GM23338 (cell line): ENCODE data around the gene FBLN1. TPM values are rescaled to one million over a fixed set of nuclear protein-coding genes. Genes with fewer than 3 reads are reported as not detected.

Source experiments
- ATAC-seq: fragments of 200-7000 bp; cut with Tn5 transposase; 3 replicates; pipeline ENCODE4 v1.9.1; 2020
- DNase-seq: peaks from one replicate; pipeline ENCODE4 v3.0.0-alpha.2; 2015; ENCODE audit warnings: low spot score
- H2AFZ ChIP-seq: fragments of 200-600 bp; sonication (generic); 2 replicates; pipeline ENCODE4 v1.8.0; 2016; ENCODE audit warnings: antibody characterized with exemption, mild to moderate bottlenecking, moderate library complexity
- H3F3A ChIP-seq: fragments of 200-600 bp; sonication (generic); replicated peaks from 2 replicates; pipeline ENCODE4 v1.8.0; 2017; ENCODE audit warnings: antibody characterized with exemption, mixed run types, low read depth
- H3K27ac ChIP-seq: fragments of 200-600 bp; sonication (generic); 2 replicates; pipeline ENCODE4 v1.6.1; 2016; ENCODE audit warnings: low read depth
- H3K27me3 ChIP-seq: fragments of 200-600 bp; sonication (generic); 2 replicates; pipeline ENCODE4 v1.8.0; 2016; ENCODE audit warnings: mild to moderate bottlenecking, mixed run types, moderate library complexity; ENCODE audit not compliant: insufficient read depth
- H3K36me3 ChIP-seq: fragments of 200-600 bp; sonication (generic); 2 replicates; pipeline ENCODE4 v1.8.0; 2016; ENCODE audit warnings: mild to moderate bottlenecking; ENCODE audit not compliant: insufficient read depth
- H3K4me1 ChIP-seq: fragments of 200-600 bp; sonication (generic); 2 replicates; pipeline ENCODE4 v1.8.0; 2016; ENCODE audit warnings: mild to moderate bottlenecking, moderate library complexity; ENCODE audit not compliant: insufficient read depth
- H3K4me2 ChIP-seq: fragments of 200-600 bp; sonication (generic); 2 replicates; pipeline ENCODE4 v1.7.1; 2017; ENCODE audit warnings: mixed run types
- H3K4me3 ChIP-seq: fragments of 200-600 bp; sonication (generic); 2 replicates; pipeline ENCODE4 v1.6.1; 2016; ENCODE audit warnings: mixed run types
- H3K79me2 ChIP-seq: fragments of 200-600 bp; sonication (generic); replicated peaks from 2 replicates; pipeline ENCODE4 v1.8.0; 2017; ENCODE audit warnings: mild to moderate bottlenecking; ENCODE audit not compliant: insufficient read depth
- H3K9me2 ChIP-seq: fragments of 200-600 bp; sonication (generic); 2 replicates; pipeline ENCODE4 v1.8.0; 2017; ENCODE audit not compliant: insufficient read depth
- H4K20me1 ChIP-seq: fragments of 200-600 bp; sonication (generic); replicated peaks from 2 replicates; pipeline ENCODE4 v1.8.0; 2017; ENCODE audit warnings: mild to moderate bottlenecking; ENCODE audit not compliant: insufficient read depth
- H3K27ac Mint-ChIP-seq: 2 replicates; pipeline ENCODE4 v1.8.0; 2020; ENCODE audit warnings: inconsistent platforms, mild to moderate bottlenecking, moderate library complexity, mixed read lengths
- H3K27me3 Mint-ChIP-seq: 3 replicates; pipeline ENCODE4 v1.8.0; 2022; ENCODE audit warnings: low read depth, mild to moderate bottlenecking, moderate library complexity, mixed read lengths, inconsistent platforms; ENCODE audit not compliant: insufficient read depth, poor library complexity
- H3K36me3 Mint-ChIP-seq: 3 replicates; pipeline ENCODE4 v1.8.0; 2021; ENCODE audit warnings: low read depth, mild to moderate bottlenecking, inconsistent platforms, moderate library complexity, mixed read lengths
- H3K4me1 Mint-ChIP-seq: 3 replicates; pipeline ENCODE4 v1.8.0; 2020; ENCODE audit warnings: mild to moderate bottlenecking, inconsistent platforms, mixed read lengths
- H3K4me3 Mint-ChIP-seq: 3 replicates; pipeline ENCODE4 v1.8.0; 2021; ENCODE audit warnings: moderate library complexity, mild to moderate bottlenecking, inconsistent platforms, mixed read lengths
- H3K9me3 Mint-ChIP-seq: 3 replicates; pipeline ENCODE4 v1.8.0; 2020; ENCODE audit warnings: moderate library complexity, mild to moderate bottlenecking, inconsistent platforms, mixed read lengths
- CTCF ChIP-seq, 2 experiments: fragments of 200-600 bp in 1 of 2; sonication (generic) in 1 of 2; conservative IDR thresholded peaks; 2 replicates each; pipeline versions ENCODE4 v1.5.1 to v1.6.1; 2016 to 2017; ENCODE audit warnings: antibody characterized with exemption in 2 of 2, low read depth in 2 of 2, mild to moderate bottlenecking in 2 of 2, moderate library complexity in 1 of 2
- EZH2 ChIP-seq: fragments of 200-600 bp; sonication (generic); IDR thresholded peaks from one replicate; pipeline ENCODE4 v1.8.0; 2017; ENCODE audit warnings: antibody characterized with exemption, mild to moderate bottlenecking, low read depth; ENCODE audit not compliant: unreplicated experiment
- JUNB ChIP-seq: IDR thresholded peaks from one replicate; pipeline ENCODE4 v1.6.1; 2016; ENCODE audit warnings: antibody characterized with exemption; ENCODE audit not compliant: unreplicated experiment
- NANOG ChIP-seq: IDR thresholded peaks from 2 replicates; pipeline ENCODE4 v1.6.1; 2016; ENCODE audit warnings: antibody characterized with exemption, borderline replicate concordance
- POLR2AphosphoS5 ChIP-seq: IDR thresholded peaks from 2 replicates; pipeline ENCODE4 v1.6.1; 2016; ENCODE audit warnings: antibody characterized with exemption, low read depth
- REST ChIP-seq: IDR thresholded peaks from one replicate; pipeline ENCODE4 v1.6.1; 2018; ENCODE audit warnings: antibody characterized with exemption; ENCODE audit not compliant: unreplicated experiment
- STAT1 ChIP-seq: IDR thresholded peaks from one replicate; pipeline ENCODE4 v1.6.1; 2016; ENCODE audit warnings: antibody characterized with exemption; ENCODE audit not compliant: unreplicated experiment
- ZNF114 ChIP-seq: fragments of 250-450 bp; sonication (Bioruptor Pico); IDR thresholded peaks from 2 replicates; pipeline ENCODE4 v1.5.0; 2020; ENCODE audit warnings: mild to moderate bottlenecking, moderate library complexity
- ZNF331 ChIP-seq: fragments of 250-450 bp; sonication (Bioruptor Pico); IDR thresholded peaks from 2 replicates; pipeline ENCODE4 v1.5.0; 2020; ENCODE audit warnings: low read depth, mild to moderate bottlenecking, moderate library complexity
- ZNF462 ChIP-seq: fragments of 250-450 bp; sonication (Bioruptor Pico); IDR thresholded peaks from 2 replicates; pipeline ENCODE4 v1.5.0; 2020; ENCODE audit warnings: mild to moderate bottlenecking, moderate library complexity
- polyA plus RNA-seq: library from polyadenylated mRNA; unstranded; fragments of >200 nt; fragmentation: Nextera tagmentation; extraction: Ambion mirVana; gene quantifications from 2 replicates; pipeline ENCODE4 v1.2.1, GENCODE V29; 2016
- total RNA-seq: library from RNA; depleted of rRNA; stranded (reverse); fragments of >200 nt; shearing (Covaris generic); gene quantifications from 2 replicates; pipeline ENCODE4 v1.2.3, GENCODE V29; 2014

FBLN1 gene
- total and polyA plus RNA-seq, 2 experiments from 2014 or later = 90.1 to 137 TPM

- TF ChIP-seq REST (no peak), ZNF114 (CRISPR knock-in tag) (no peak), POLR2AphosphoS5 (no peak)
Measured at GRCh38 chr22:45524966-45525365, 22.3 kb downstream of the FBLN1 start (continued).

GRCh38 chr22:45525480-45525879 lies 22.8 kb downstream of the FBLN1 start:
- ATAC-seq (no peak), DNase-seq (no peak)
- Mint-ChIP-seq H3K9me3 (no peaks in the 10 kb centered on the region), H3K4me1 (no peaks in the 10 kb centered on the region; the same call in 2 of the 3 replicates), H3K27ac (no peak overlapping the region), H3K4me3 (no peak overlapping the region), H3K27me3 (no peaks in the 10 kb centered on the region), H3K36me3 (peaks cover 54% of the 10 kb centered on the region)
- Histone ChIP-seq H3K4me2 (no peak overlapping the region), H4K20me1 (no peaks in the 10 kb centered on the region; the same call in none of the 2 replicates), H3F3A (no peaks in the 10 kb centered on the region), H3K9me2 (no peaks in the 10 kb centered on the region), H3K27me3 (no peaks in the 10 kb centered on the region), H2AFZ (no peak overlapping the region), H3K4me3 (no peak overlapping the region), H3K27ac (no peak overlapping the region), H3K36me3 (no peaks in the 10 kb centered on the region; the same call in 1 of the 2 replicates), H3K4me1 (no peaks in the 10 kb centered on the region), H3K79me2 (no peaks in the 10 kb centered on the region)
- TF ChIP-seq ZNF114 (CRISPR knock-in tag) (no peak), ZNF462 (CRISPR knock-in tag) (no peak), STAT1 (no peak), REST (no peak), JUNB (no peak), NANOG (no peak), ZNF331 (CRISPR knock-in tag) (no peak), POLR2AphosphoS5 (no peak), EZH2 (no peak), CTCF (conservative IDR thresholded peaks at IDR 0.05; ENCODE audit: low read depth in 2 of 2) (no peak)
